H1 (cell line): ENCODE measurements around the gene TMEM39B. TPM values are rescaled to one million over a fixed set of nuclear protein-coding genes. Genes with fewer than 3 reads are reported as not detected.

ENCODE experiments used
- CTCF ChIA-PET: fragments of 300-600 bp; sonication (Branson Sonifier 250); formaldehyde crosslinking; loops from one replicate; lab custom pipeline; 2021; ENCODE audit not compliant: partially characterized antibody; lab: Charles Lee
- POLR2A ChIA-PET: fragments of 300-600 bp; sonication (Branson Sonifier 250); formaldehyde crosslinking; loops from one replicate; lab custom pipeline; 2021; ENCODE audit warnings: inconsistent platforms; ENCODE audit not compliant: partially characterized antibody; lab: Charles Lee
- DNase-seq, 2 experiments: peaks; one replicate each; pipeline versions ENCODE4 v3.0.0 to v3.0.0-alpha.2; 2010 to 2022; ENCODE audit warnings: low spot score in 2 of 2, low read depth in 1 of 2, mixed read lengths in 1 of 2
- FAIRE-seq: peaks from 2 replicates; lab custom pipeline; 2011; peaks lifted over from hg19 to GRCh38; lab: Jason Lieb, UNC
- H2AFZ ChIP-seq: 2 replicates; pipeline ENCODE4 v1.8.1; 2012; ENCODE audit warnings: low read length, inconsistent platforms
- H2AK5ac ChIP-seq: 2 replicates; pipeline ENCODE4 v1.6.1; 2013; ENCODE audit warnings: low read depth, low read length
- H2BK120ac ChIP-seq: replicated peaks from 2 replicates; pipeline ENCODE3; 2013; ENCODE audit warnings: low read depth, low read length, inconsistent platforms
- H2BK12ac ChIP-seq: 2 replicates; pipeline ENCODE4 v1.6.1; 2013; ENCODE audit warnings: low read depth, low read length
- H2BK15ac ChIP-seq: 2 replicates; pipeline ENCODE4 v1.6.1; 2013; ENCODE audit warnings: low read length
- H2BK20ac ChIP-seq: 2 replicates; pipeline ENCODE4 v1.6.1; 2013; ENCODE audit warnings: low read length
- H2BK5ac ChIP-seq: 2 replicates; pipeline ENCODE4 v1.6.1; 2013; ENCODE audit warnings: low read depth, low read length
- H3K14ac ChIP-seq: 2 replicates; pipeline ENCODE4 v1.6.1; 2013; ENCODE audit warnings: inconsistent platforms; ENCODE audit not compliant: insufficient read length
- H3K18ac ChIP-seq: 2 replicates; pipeline ENCODE4 v1.6.1; 2013; ENCODE audit warnings: low read length; ENCODE audit errors: extremely low read depth
- H3K23ac ChIP-seq: 2 replicates; pipeline ENCODE4 v1.6.1; 2013; ENCODE audit warnings: inconsistent platforms; ENCODE audit not compliant: insufficient read length
- H3K23me2 ChIP-seq: 2 replicates; pipeline ENCODE4 v1.6.1; 2013; ENCODE audit warnings: low read depth, low read length
- H3K27ac ChIP-seq: 2 replicates; pipeline ENCODE4 v1.6.1; 2011; ENCODE audit warnings: low read depth, low read length, inconsistent platforms
- H3K27me3 ChIP-seq, 4 experiments: replicated peaks in 1 of 4; 1 replicate in 1 of 4; 2 replicates in 3 of 4; pipeline versions ENCODE4 v1.6.1 to v1.8.1; 2011 to 2013; ENCODE audit warnings: low read length in 3 of 4, mild to moderate bottlenecking in 3 of 4, inconsistent platforms in 2 of 4, mixed read lengths in 2 of 4, moderate library complexity in 1 of 4; ENCODE audit not compliant: control insufficient read depth in 3 of 4, insufficient read depth in 3 of 4; ENCODE audit errors: extremely low read depth in 1 of 4
- H3K36me3 ChIP-seq, 4 experiments: 2 replicates each; pipeline versions ENCODE4 v1.6.1 to v1.8.1; 2011 to 2013; ENCODE audit warnings: mild to moderate bottlenecking in 4 of 4, low read length in 3 of 4, moderate library complexity in 2 of 4, control low read depth in 1 of 4, inconsistent platforms in 1 of 4; ENCODE audit not compliant: insufficient read depth in 4 of 4, control insufficient read depth in 2 of 4
- H3K4ac ChIP-seq: replicated peaks from 2 replicates; pipeline ENCODE3; 2013; ENCODE audit warnings: low read length, low read depth, mixed read lengths, inconsistent platforms; ENCODE audit not compliant: insufficient read length
- H3K4me1 ChIP-seq, 4 experiments: replicated peaks in 1 of 4; 1 replicate in 1 of 4; 2 replicates in 3 of 4; pipeline versions ENCODE4 v1.6.1 to v1.8.1; 2011 to 2013; ENCODE audit warnings: low read length in 3 of 4, inconsistent platforms in 2 of 4, mixed read lengths in 1 of 4; ENCODE audit not compliant: insufficient read depth in 4 of 4, control insufficient read depth in 3 of 4
- H3K4me2 ChIP-seq, 2 experiments: 2 replicates each; pipeline versions ENCODE4 v1.6.1 to v1.8.1; 2011 to 2013; ENCODE audit warnings: low read depth in 2 of 2, low read length in 2 of 2, control low read depth in 1 of 2, inconsistent platforms in 1 of 2, mild to moderate bottlenecking in 1 of 2; ENCODE audit not compliant: insufficient read depth in 1 of 2
- H3K4me3 ChIP-seq, 4 experiments: fragments of 200-600, 300-600 bp in 1 of 4; sonication (generic), shearing (Covaris generic), sonication (Bioruptor Twin) in 1 of 4; 2 replicates each; pipeline versions ENCODE4 v1.5.1 to v1.8.1; 2011 to 2016; ENCODE audit warnings: low read length in 4 of 4, low read depth in 3 of 4, control low read depth in 2 of 4, inconsistent platforms in 2 of 4, mild to moderate bottlenecking in 2 of 4, mixed read lengths in 1 of 4, moderate library complexity in 1 of 4; ENCODE audit not compliant: insufficient read depth in 2 of 4; ENCODE audit errors: extremely low read depth in 1 of 4
- H3K56ac ChIP-seq: replicated peaks from 2 replicates; pipeline ENCODE3; 2013; ENCODE audit warnings: low read depth, mild to moderate bottlenecking, mixed read lengths, low read length, inconsistent platforms; ENCODE audit not compliant: insufficient read length
- H3K79me1 ChIP-seq: 2 replicates; pipeline ENCODE4 v1.6.1; 2013; ENCODE audit warnings: low read depth, low read length, control low read depth
- H3K79me2 ChIP-seq, 2 experiments: 2 replicates each; pipeline versions ENCODE4 v1.6.1 to v1.8.1; 2012 to 2013; ENCODE audit warnings: low read length in 2 of 2, mild to moderate bottlenecking in 2 of 2, inconsistent platforms in 1 of 2; ENCODE audit not compliant: insufficient read depth in 2 of 2, control insufficient read depth in 1 of 2
- H3K9ac ChIP-seq, 4 experiments: replicated peaks in 1 of 4; 1 replicate in 1 of 4; 2 replicates in 3 of 4; pipeline versions ENCODE4 v1.6.1 to v1.8.1; 2011 to 2013; ENCODE audit warnings: low read depth in 3 of 4, low read length in 3 of 4, control low read depth in 2 of 4, mild to moderate bottlenecking in 2 of 4, moderate library complexity in 2 of 4, inconsistent platforms in 1 of 4; ENCODE audit errors: extremely low read depth in 1 of 4
- H3K9me3 ChIP-seq, 2 experiments: 2 replicates each; pipeline versions ENCODE4 v1.6.1 to v1.8.1; 2012 to 2013; ENCODE audit warnings: mild to moderate bottlenecking in 2 of 2, moderate library complexity in 2 of 2, control low read depth in 1 of 2, inconsistent platforms in 1 of 2, low read depth in 1 of 2, low read length in 1 of 2, mixed read lengths in 1 of 2; ENCODE audit not compliant: insufficient read depth in 2 of 2
- H4K20me1 ChIP-seq, 2 experiments: replicated peaks in 1 of 2; 2 replicates each; pipeline versions ENCODE3 to v1.8.1; 2011 to 2013; ENCODE audit warnings: inconsistent platforms in 2 of 2, low read length in 2 of 2, mild to moderate bottlenecking in 1 of 2; ENCODE audit not compliant: insufficient read depth in 2 of 2, control insufficient read depth in 1 of 2
- H4K5ac ChIP-seq: 2 replicates; pipeline ENCODE4 v1.6.1; 2013; ENCODE audit warnings: low read length, low read depth, mixed read lengths, inconsistent platforms; ENCODE audit not compliant: insufficient read length
- H4K8ac ChIP-seq: 2 replicates; pipeline ENCODE4 v1.8.0; 2013; ENCODE audit warnings: mild to moderate bottlenecking, moderate library complexity, low read length, inconsistent platforms; ENCODE audit not compliant: insufficient read depth; ENCODE audit errors: extremely low read depth
- H4K91ac ChIP-seq: replicated peaks from 2 replicates; pipeline ENCODE3; 2013; ENCODE audit warnings: low read length, mixed read lengths, inconsistent platforms; ENCODE audit not compliant: insufficient read length
- ATF2 ChIP-seq: IDR thresholded peaks from 2 replicates; pipeline ENCODE4 v1.6.1; 2012; ENCODE audit warnings: low read length, inconsistent platforms
- BRCA1 ChIP-seq: IDR thresholded peaks from 2 replicates; pipeline ENCODE4 v1.6.1; 2012; ENCODE audit warnings: low read depth, low read length, improper control_type of control experiment
- HDAC6 ChIP-seq: IDR thresholded peaks from one replicate; pipeline ENCODE4 v1.7.1; 2012; ENCODE audit warnings: low read depth, mild to moderate bottlenecking, inconsistent platforms, low read length, moderate library complexity
- JUN ChIP-seq: IDR thresholded peaks from 2 replicates; pipeline ENCODE4 v1.6.1; 2011; ENCODE audit warnings: low read depth, mild to moderate bottlenecking, improper control_type of control experiment, low read length
- KDM1A ChIP-seq: fragments of 200-600, 300-600 bp; sonication (generic); IDR thresholded peaks from 2 replicates; pipeline ENCODE4 v1.7.1; 2016; ENCODE audit warnings: mild to moderate bottlenecking, low read length, borderline replicate concordance
- TAF7 ChIP-seq: optimal IDR thresholded peaks from 2 replicates; pipeline ENCODE3; 2011; ENCODE audit warnings: low read depth, mild to moderate bottlenecking, inconsistent platforms, low read length, moderate library complexity, borderline replicate concordance
- TBP ChIP-seq: IDR thresholded peaks from 2 replicates; pipeline ENCODE4 v1.6.1; 2011; ENCODE audit warnings: low read depth, low read length, improper control_type of control experiment
- WGBS, 2 experiments: shearing (Covaris generic) in 1 of 2; methylation state at CpG; one replicate each; pipeline versions ENCODE4 v1.1.6 to v1.1.7; 2013 to 2015; ENCODE audit warnings: low lambda C conversion rate in 2 of 2, mixed read lengths in 2 of 2, inconsistent platforms in 1 of 2, low coverage in 1 of 2, missing lambda C conversion rate in 1 of 2; ENCODE audit not compliant: insufficient replicate concordance in 2 of 2, insufficient coverage in 1 of 2, insufficient read length in 1 of 2; ENCODE audit errors: extremely low coverage in 1 of 2, missing lambda C conversion rate in 1 of 2; 5-methylcytosine and 5-hydroxymethylcytosine counted together
- polyA plus RNA-seq, 7 experiments: library from polyadenylated mRNA; depleted of rRNA in 3 of 7; stranded (reverse) in 5 of 7; unstranded in 2 of 7; fragments of >200 nt in 5 of 7; fragments of 200-250 nt in 2 of 7; gene quantifications; 1 replicate in 5 of 7; 2 replicates in 1 of 7; 4 replicates in 1 of 7; pipeline versions ENCODE4 v1.2.1 to v1.2.3, GENCODE V29; 2011 to 2013; ENCODE audit warnings: missing spikeins in 2 of 7, mixed read lengths in 2 of 7
- total RNA-seq: library from RNA; stranded (reverse); fragmentation: NEBNext Ultra II Directional; extraction: Animal tissue kit (Norgen Biotek cat#: 25700); gene quantifications from 2 replicates; pipeline ENCODE4 v1.2.1, GENCODE V29; 2021

TMEM39B gene
- total and polyA plus RNA-seq, 2 of the 8 experiments (the other 6 are each of a cell fraction or from before 2014, with no cell fraction given) = 25.3 to 32.7 TPM

- no peak overlapping the region for H3K56ac ChIP-seq
- no peaks in the 10 kb centered on the region for H3K79me2 ChIP-seq
- H2BK12ac ChIP-seq = no peak overlapping the region
- WGBS, 2 experiments = 95% methylated on average over 15 of the region's 15 CpGs; no CpG with 5 or more reads in 1 of the 2 experiments
- H3K9ac ChIP-seq = no peak overlapping the region
- H3K4me3 ChIP-seq = no peak overlapping the region
- DNase-seq = no peak
- H3K4ac ChIP-seq = no peak overlapping the region
- H2BK20ac ChIP-seq = no peak overlapping the region
- no peak overlapping the region; the same call in 1 of the 2 replicates for H2BK5ac ChIP-seq
- no peak overlapping the region for H2BK120ac ChIP-seq
- no peaks in the 10 kb centered on the region for H3K79me1 ChIP-seq
- H3K18ac ChIP-seq = no peak overlapping the region
- ChIA-PET CTCF (interaction anchor here (1.3 to 1.6 kb wide), 3 partner anchors 9 to 17 kb away, joined by 4 to 5 read pairs (median 4); no protein-coding TSS in a partner anchor), POLR2A (interaction anchor here (0.6 to 1.3 kb wide), 8 partner anchors 12 to 242 kb away, joined by 3 to 6 read pairs (median 3); no protein-coding TSS in a partner anchor)
- FAIRE-seq = no peak
- H4K91ac ChIP-seq = no peak overlapping the region
- H3K9me3 ChIP-seq = no peaks in the 10 kb centered on the region
- no peaks in the 10 kb centered on the region for H3K27me3 ChIP-seq
- H4K20me1 ChIP-seq = no peaks in the 10 kb centered on the region
- no peak overlapping the region for H2BK15ac ChIP-seq
- no peaks in the 10 kb centered on the region for H3K23me2 ChIP-seq
- no peak overlapping the region for H2AK5ac ChIP-seq
- no peak overlapping the region for H3K14ac ChIP-seq
- H3K4me2 ChIP-seq = no peak overlapping the region
- no peak overlapping the region for H4K5ac ChIP-seq
- peaks cover 5 to 38% (median 25%) of the 10 kb centered on the region in 4 experiments for H3K36me3 ChIP-seq
- H2AFZ ChIP-seq = no peak overlapping the region
- H3K27ac ChIP-seq = no peak overlapping the region
- H4K8ac ChIP-seq = no peak overlapping the region; the same call in 1 of the 2 replicates
- no peaks in the 10 kb centered on the region for H3K4me1 ChIP-seq
- no peak overlapping the region for H3K23ac ChIP-seq
- no peak for TF ChIP-seq JUN
- TF ChIP-seq BRCA1 = no peak
- TF ChIP-seq ATF2 = no peak
- no peak for TF ChIP-seq TAF7
- TF ChIP-seq TBP = no peak
- no peak for TF ChIP-seq HDAC6
- TF ChIP-seq KDM1A = no peak
Observed at GRCh38 chr1:32091591-32091990, 18.9 kb downstream of the TMEM39B start.
